ENCODE data around the gene ZNF805. TPM values are rescaled to one million over a fixed set of nuclear protein-coding genes. Genes with fewer than 3 reads are reported as not detected.

Gene ZNF805
- total and polyA plus RNA-seq, 2 of the 13 experiments (the other 11 are each of a cell fraction or from before 2014, with no cell fraction given), result 5.1 to 12.8 TPM

DNA sequence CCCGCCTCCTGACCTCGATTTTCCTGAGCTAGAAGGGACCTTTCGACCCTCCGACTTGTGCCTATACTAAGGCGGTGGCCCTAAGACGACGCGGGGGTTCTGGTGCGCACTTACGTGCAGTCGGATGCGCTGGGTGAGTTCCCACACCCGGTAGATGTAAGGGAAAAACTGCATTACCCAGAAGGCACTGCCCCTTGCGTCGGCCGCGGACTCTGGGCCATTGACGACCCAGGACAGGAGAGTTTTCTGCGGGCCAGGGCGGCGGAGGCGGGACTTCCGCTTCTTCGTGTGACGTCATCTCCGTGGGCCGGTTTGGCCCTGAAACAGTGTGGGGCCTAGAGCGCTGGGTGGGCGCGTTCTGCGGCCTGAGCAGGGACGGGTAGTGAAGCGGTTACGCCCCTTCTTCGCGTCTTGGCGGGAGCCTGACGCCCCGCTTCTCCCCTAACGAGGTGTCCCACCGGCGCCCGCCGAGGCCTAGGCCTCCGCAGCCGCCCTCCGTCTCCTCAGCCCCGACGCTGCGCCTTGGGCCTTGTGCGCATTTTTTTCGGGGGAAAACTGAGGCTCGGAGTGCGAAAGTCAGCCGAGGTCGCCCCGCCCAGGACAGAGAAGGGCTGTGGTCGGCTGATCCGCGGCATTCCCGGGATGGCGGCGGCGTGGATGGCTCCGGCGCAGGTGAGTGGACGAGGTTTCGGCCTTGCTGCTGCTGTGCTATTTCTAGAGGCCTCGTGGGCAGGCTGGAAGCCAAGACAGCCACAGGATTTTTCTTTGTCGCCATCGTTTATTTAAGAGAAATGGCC is 39.9 kb downstream of the ZNF805 start, which contains the start of gene ZNF460 (continued):
- TF ChIP-seq, protein P1, sequence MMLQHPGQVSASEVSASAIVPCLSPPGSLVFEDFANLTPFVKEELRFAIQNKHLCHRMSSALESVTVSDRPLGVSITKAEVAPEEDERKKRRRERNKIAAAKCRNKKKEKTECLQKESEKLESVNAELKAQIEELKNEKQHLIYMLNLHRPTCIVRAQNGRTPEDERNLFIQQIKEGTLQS (CRISPR knock-in tag; IDR thresholded peaks at IDR 0.05), result peak; percentile 72
- TF ChIP-seq ASH2L (IDR thresholded peaks at IDR 0.05; ENCODE audit: insufficient read length, low read depth, low read length), result peak; percentile 53
- no peak for TF ChIP-seq ZNF264 (CRISPR knock-in tag; IDR thresholded peaks at IDR 0.05)
- TF ChIP-seq, protein P2, sequence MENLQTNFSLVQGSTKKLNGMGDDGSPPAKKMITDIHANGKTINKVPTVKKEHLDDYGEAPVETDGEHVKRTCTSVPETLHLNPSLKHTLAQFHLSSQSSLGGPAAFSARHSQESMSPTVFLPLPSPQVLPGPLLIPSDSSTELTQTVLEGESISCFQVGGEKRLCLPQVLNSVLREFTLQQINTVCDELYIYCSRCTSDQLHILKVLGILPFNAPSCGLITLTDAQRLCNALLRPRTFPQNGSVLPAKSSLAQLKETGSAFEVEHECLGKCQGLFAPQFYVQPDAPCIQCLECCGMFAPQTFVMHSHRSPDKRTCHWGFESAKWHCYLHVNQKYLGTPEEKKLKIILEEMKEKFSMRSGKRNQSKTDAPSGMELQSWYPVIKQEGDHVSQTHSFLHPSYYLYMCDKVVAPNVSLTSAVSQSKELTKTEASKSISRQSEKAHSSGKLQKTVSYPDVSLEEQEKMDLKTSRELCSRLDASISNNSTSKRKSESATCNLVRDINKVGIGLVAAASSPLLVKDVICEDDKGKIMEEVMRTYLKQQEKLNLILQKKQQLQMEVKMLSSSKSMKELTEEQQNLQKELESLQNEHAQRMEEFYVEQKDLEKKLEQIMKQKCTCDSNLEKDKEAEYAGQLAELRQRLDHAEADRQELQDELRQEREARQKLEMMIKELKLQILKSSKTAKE (CRISPR knock-in tag; IDR thresholded peaks at IDR 0.05; ENCODE audit: borderline replicate concordance), result no peak
- TF ChIP-seq, protein P3, sequence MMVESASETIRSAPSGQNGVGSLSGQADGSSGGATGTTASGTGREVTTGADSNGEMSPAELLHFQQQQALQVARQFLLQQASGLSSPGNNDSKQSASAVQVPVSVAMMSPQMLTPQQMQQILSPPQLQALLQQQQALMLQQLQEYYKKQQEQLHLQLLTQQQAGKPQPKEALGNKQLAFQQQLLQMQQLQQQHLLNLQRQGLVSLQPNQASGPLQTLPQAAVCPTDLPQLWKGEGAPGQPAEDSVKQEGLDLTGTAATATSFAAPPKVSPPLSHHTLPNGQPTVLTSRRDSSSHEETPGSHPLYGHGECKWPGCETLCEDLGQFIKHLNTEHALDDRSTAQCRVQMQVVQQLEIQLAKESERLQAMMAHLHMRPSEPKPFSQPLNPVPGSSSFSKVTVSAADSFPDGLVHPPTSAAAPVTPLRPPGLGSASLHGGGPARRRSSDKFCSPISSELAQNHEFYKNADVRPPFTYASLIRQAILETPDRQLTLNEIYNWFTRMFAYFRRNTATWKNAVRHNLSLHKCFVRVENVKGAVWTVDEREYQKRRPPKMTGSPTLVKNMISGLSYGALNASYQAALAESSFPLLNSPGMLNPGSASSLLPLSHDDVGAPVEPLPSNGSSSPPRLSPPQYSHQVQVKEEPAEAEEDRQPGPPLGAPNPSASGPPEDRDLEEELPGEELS (CRISPR knock-in tag; IDR thresholded peaks at IDR 0.05), result no peak
- TF ChIP-seq PHF8 (CRISPR knock-in tag; IDR thresholded peaks at IDR 0.05), result peak; percentile 96
- TF ChIP-seq MAFG (CRISPR knock-in tag; IDR thresholded peaks at IDR 0.05), result 0 out of 2 replicates have a peak, but pooled peaks have one; percentile 12
- TF ChIP-seq CENPT (CRISPR knock-in tag; IDR thresholded peaks at IDR 0.05; ENCODE audit: low read depth), result peak; percentile 36; the same call in 1 of the 2 replicates
- peak; percentile 56; the same call in 1 of the 2 replicates for TF ChIP-seq RXRA (CRISPR knock-in tag; IDR thresholded peaks at IDR 0.05)
- TF ChIP-seq, protein P4, sequence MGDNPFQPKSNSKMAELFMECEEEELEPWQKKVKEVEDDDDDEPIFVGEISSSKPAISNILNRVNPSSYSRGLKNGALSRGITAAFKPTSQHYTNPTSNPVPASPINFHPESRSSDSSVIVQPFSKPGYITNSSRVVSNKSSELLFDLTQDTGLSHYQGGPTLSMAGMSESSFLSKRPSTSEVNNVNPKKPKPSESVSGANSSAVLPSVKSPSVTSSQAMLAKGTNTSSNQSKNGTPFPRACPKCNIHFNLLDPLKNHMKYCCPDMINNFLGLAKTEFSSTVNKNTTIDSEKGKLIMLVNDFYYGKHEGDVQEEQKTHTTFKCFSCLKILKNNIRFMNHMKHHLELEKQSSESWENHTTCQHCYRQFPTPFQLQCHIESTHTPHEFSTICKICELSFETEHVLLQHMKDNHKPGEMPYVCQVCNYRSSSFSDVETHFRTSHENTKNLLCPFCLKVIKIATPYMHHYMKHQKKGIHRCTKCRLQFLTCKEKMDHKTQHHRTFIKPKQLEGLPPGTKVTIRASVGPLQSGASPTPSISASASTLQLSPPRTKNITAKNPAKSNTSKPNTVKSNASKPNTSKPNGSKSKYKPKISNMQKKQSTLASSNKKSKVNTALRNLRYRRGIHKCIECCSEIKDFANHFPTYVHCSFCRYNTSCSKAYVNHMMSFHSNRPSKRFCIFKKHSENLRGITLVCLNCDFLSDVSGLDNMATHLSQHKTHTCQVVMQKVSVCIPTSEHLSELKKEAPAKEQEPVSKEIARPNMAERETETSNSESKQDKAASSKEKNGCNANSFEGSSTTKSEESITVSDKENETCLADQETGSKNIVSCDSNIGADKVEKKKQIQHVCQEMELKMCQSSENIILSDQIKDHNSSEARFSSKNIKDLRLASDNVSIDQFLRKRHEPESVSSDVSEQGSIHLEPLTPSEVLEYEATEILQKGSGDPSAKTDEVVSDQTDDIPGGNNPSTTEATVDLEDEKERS (CRISPR knock-in tag; IDR thresholded peaks at IDR 0.05), result peak; percentile 20; the same call in 1 of the 2 replicates
- TF ChIP-seq, protein P5, sequence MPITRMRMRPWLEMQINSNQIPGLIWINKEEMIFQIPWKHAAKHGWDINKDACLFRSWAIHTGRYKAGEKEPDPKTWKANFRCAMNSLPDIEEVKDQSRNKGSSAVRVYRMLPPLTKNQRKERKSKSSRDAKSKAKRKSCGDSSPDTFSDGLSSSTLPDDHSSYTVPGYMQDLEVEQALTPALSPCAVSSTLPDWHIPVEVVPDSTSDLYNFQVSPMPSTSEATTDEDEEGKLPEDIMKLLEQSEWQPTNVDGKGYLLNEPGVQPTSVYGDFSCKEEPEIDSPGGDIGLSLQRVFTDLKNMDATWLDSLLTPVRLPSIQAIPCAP (CRISPR knock-in tag; IDR thresholded peaks at IDR 0.05; ENCODE audit: low read depth), result no peak
- TF ChIP-seq SMAD1 (CRISPR knock-in tag; IDR thresholded peaks at IDR 0.05; ENCODE audit: borderline replicate concordance, low read depth), result 0 out of 2 replicates have a peak, but pooled peaks have one; percentile 34
- TF ChIP-seq, protein P6, sequence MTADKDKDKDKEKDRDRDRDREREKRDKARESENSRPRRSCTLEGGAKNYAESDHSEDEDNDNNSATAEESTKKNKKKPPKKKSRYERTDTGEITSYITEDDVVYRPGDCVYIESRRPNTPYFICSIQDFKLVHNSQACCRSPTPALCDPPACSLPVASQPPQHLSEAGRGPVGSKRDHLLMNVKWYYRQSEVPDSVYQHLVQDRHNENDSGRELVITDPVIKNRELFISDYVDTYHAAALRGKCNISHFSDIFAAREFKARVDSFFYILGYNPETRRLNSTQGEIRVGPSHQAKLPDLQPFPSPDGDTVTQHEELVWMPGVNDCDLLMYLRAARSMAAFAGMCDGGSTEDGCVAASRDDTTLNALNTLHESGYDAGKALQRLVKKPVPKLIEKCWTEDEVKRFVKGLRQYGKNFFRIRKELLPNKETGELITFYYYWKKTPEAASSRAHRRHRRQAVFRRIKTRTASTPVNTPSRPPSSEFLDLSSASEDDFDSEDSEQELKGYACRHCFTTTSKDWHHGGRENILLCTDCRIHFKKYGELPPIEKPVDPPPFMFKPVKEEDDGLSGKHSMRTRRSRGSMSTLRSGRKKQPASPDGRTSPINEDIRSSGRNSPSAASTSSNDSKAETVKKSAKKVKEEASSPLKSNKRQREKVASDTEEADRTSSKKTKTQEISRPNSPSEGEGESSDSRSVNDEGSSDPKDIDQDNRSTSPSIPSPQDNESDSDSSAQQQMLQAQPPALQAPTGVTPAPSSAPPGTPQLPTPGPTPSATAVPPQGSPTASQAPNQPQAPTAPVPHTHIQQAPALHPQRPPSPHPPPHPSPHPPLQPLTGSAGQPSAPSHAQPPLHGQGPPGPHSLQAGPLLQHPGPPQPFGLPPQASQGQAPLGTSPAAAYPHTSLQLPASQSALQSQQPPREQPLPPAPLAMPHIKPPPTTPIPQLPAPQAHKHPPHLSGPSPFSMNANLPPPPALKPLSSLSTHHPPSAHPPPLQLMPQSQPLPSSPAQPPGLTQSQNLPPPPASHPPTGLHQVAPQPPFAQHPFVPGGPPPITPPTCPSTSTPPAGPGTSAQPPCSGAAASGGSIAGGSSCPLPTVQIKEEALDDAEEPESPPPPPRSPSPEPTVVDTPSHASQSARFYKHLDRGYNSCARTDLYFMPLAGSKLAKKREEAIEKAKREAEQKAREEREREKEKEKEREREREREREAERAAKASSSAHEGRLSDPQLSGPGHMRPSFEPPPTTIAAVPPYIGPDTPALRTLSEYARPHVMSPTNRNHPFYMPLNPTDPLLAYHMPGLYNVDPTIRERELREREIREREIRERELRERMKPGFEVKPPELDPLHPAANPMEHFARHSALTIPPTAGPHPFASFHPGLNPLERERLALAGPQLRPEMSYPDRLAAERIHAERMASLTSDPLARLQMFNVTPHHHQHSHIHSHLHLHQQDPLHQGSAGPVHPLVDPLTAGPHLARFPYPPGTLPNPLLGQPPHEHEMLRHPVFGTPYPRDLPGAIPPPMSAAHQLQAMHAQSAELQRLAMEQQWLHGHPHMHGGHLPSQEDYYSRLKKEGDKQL (CRISPR knock-in tag; IDR thresholded peaks at IDR 0.05; ENCODE audit: low read depth), result no peak

Data from HepG2 (cell line).